Osteocyte (in vitro differentiated cells): Measurements from ENCODE around the gene LARGE1. TPM values are rescaled to one million over a fixed set of nuclear protein-coding genes. Genes with fewer than 3 reads are reported as not detected.

Experiments
- DNase-seq: peaks from one replicate; pipeline ENCODE4 v3.0.0; 2021; ENCODE audit warnings: mixed read lengths; ENCODE audit not compliant: unreplicated experiment; ENCODE audit errors: extremely low spot score
- H3K27ac Mint-ChIP-seq: one replicate; pipeline ENCODE4 v1.8.0; 2021; ENCODE audit warnings: mild to moderate bottlenecking, mixed read lengths; ENCODE audit not compliant: unreplicated experiment
- H3K27me3 Mint-ChIP-seq: one replicate; pipeline ENCODE4 v1.8.0; 2021; ENCODE audit warnings: mixed read lengths; ENCODE audit not compliant: unreplicated experiment
- H3K36me3 Mint-ChIP-seq: one replicate; pipeline ENCODE4 v1.8.0; 2021; ENCODE audit warnings: mixed read lengths; ENCODE audit not compliant: unreplicated experiment
- H3K4me1 Mint-ChIP-seq: one replicate; pipeline ENCODE4 v1.8.0; 2021; ENCODE audit warnings: mixed read lengths; ENCODE audit not compliant: unreplicated experiment
- H3K4me3 Mint-ChIP-seq: one replicate; pipeline ENCODE4 v1.8.0; 2021; ENCODE audit warnings: mild to moderate bottlenecking, moderate library complexity, mixed read lengths; ENCODE audit not compliant: unreplicated experiment
- H3K9me3 Mint-ChIP-seq: one replicate; pipeline ENCODE4 v1.8.0; 2021; ENCODE audit warnings: mixed read lengths; ENCODE audit not compliant: unreplicated experiment
- CTCF ChIP-seq: fragments of 200-600 bp; sonication (generic); IDR thresholded peaks from 2 replicates; pipeline ENCODE4 v1.5.0; 2021; ENCODE audit warnings: antibody characterized with exemption, mild to moderate bottlenecking, moderate library complexity
- total RNA-seq: library from RNA; stranded (reverse); gene quantifications from 2 replicates; pipeline ENCODE4 v1.2.1, GENCODE V29; 2021

Gene LARGE1
- total RNA-seq, 1 donor from 2014 or later: 17.6 TPM

- no peaks in the 10 kb centered on the region for H3K9me3 Mint-ChIP-seq
- peaks cover 6% of the 10 kb centered on the region for H3K4me1 Mint-ChIP-seq
- H3K27me3 Mint-ChIP-seq: no peaks in the 10 kb centered on the region
- no peak overlapping the region for H3K27ac Mint-ChIP-seq
- H3K4me3 Mint-ChIP-seq: no peak overlapping the region
- no peak for TF ChIP-seq CTCF
- no peaks in the 10 kb centered on the region for H3K36me3 Mint-ChIP-seq
- DNase-seq: no peak
These were observed 18.2 kb downstream of the LARGE1 start for GRCh38 chr22:33902073-33902472.

- no peak for DNase-seq
- Mint-ChIP-seq H3K4me1 (peaks cover 12% of the 10 kb centered on the region), H3K27me3 (no peaks in the 10 kb centered on the region), H3K36me3 (no peaks in the 10 kb centered on the region), H3K4me3 (no peak overlapping the region), H3K9me3 (peaks cover 4% of the 10 kb centered on the region), H3K27ac (no peak overlapping the region)
- no peak for TF ChIP-seq CTCF
These were observed 22.2 kb downstream of the LARGE1 start for GRCh38 chr22:33898121-33898520.

GRCh38 chr22:33897448-33897835 lies 22.8 kb downstream of the LARGE1 start:
- no peak overlapping the region for H3K4me3 Mint-ChIP-seq
- no peaks in the 10 kb centered on the region for H3K36me3 Mint-ChIP-seq
- no peak overlapping the region for H3K27ac Mint-ChIP-seq
- no peak for DNase-seq
- H3K27me3 Mint-ChIP-seq: no peaks in the 10 kb centered on the region
- H3K9me3 Mint-ChIP-seq: peaks cover 4% of the 10 kb centered on the region
- H3K4me1 Mint-ChIP-seq: peaks cover 12% of the 10 kb centered on the region
- TF ChIP-seq CTCF: no peak

GRCh38 chr22:33896575-33897447 lies 23.5 kb downstream of the LARGE1 start:
- Mint-ChIP-seq H3K4me3 (no peak overlapping the region), H3K36me3 (no peaks in the 10 kb centered on the region), H3K9me3 (peaks cover 4% of the 10 kb centered on the region), H3K4me1 (peaks cover 12% of the 10 kb centered on the region), H3K27ac (no peak overlapping the region), H3K27me3 (no peaks in the 10 kb centered on the region)
- no peak for TF ChIP-seq CTCF
- no peak for DNase-seq

GRCh38 chr22:33896154-33896553 lies 24.1 kb downstream of the LARGE1 start:
- H3K4me3 Mint-ChIP-seq: no peak overlapping the region
- H3K9me3 Mint-ChIP-seq: peaks cover 4% of the 10 kb centered on the region
- no peak for DNase-seq
- H3K36me3 Mint-ChIP-seq: no peaks in the 10 kb centered on the region
- H3K4me1 Mint-ChIP-seq: peaks cover 12% of the 10 kb centered on the region
- H3K27ac Mint-ChIP-seq: no peak overlapping the region
- TF ChIP-seq CTCF: no peak
- H3K27me3 Mint-ChIP-seq: no peaks in the 10 kb centered on the region
